ENCODE results near the gene KRT4. TPM values are rescaled to one million over a fixed set of nuclear protein-coding genes. Genes with fewer than 3 reads are reported as not detected.
"Not testable (repeated sequence)": the region's sequence is repeated elsewhere in the genome, so short reads cannot be mapped to it uniquely, and the experiment has no call there.

KRT4 gene
- polyA plus RNA-seq, 12 donors, result 0.23 to 677 (median 88.5) TPM; not detected in 6

- no peak for DNase-seq
These were observed 37.5 kb downstream of the KRT4 start for GRCh38 chr12:52776435-52776834.

DNA sequence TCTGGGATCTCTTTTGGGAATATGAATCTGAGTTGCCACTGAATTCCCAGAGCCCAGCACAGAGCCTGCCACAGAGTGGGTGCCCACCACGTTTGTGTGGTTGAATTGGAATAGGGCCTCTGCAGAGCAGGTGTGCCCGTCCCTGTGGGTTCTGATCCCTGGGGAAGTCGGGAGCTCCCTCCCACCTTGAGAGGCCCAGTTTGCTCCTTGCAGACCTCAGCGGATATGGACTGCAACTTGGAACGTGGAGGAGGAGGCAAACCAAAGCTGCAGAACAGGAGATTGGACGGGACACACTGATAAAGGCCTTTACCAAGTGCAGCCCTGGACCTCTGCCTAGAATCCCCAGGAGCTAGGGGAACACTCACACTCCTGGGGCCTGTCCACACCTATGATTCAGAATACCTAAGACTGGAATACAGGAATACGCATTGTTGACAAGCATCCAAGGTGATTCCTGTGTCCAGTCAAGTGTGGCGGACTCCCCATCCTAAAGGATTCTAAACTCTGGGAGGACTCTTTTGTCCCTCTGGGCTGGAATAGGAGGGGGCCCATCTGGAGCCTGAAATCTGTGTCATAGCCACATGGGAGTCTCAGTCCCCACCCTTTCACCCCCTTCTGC lies 39.2 kb downstream of the KRT4 start:
- no peak for DNase-seq

GRCh38 chr12:52772772-52773171 lies 41.1 kb downstream of the KRT4 start:
- no peak for DNase-seq

- DNase-seq, result no peak
These were observed 41.7 kb downstream of the KRT4 start for GRCh38 chr12:52772188-52772587.

DNA sequence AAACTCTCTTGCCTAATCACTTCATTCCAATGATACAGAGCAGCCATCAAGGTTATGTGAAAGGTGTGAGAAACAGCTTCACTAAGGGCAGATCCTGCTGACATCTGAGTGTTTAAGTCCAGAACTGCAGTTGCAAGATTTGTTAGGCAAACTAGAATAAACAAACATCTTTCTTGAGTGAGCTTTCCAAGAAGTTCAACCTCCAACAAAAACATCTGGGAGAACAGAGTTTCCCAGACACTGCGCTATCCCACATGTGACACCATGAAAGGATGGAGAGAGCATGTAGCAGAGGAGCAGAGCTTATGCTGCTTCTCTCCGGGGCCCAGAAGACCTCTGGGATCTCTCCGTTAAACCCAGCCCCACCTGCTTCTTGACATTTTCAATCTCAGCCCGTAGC lies 42.4 kb downstream of the KRT4 start:
- DNase-seq, result no peak

GRCh38 chr12:52771088-52771487 lies 42.8 kb downstream of the KRT4 start:
- DNase-seq, result no peak

GRCh38 chr12:52769946-52770345 lies 44.0 kb downstream of the KRT4 start:
- no peak for DNase-seq

- no peak for DNase-seq
These were observed 44.6 kb downstream of the KRT4 start for GRCh38 chr12:52769354-52769753.

DNA sequence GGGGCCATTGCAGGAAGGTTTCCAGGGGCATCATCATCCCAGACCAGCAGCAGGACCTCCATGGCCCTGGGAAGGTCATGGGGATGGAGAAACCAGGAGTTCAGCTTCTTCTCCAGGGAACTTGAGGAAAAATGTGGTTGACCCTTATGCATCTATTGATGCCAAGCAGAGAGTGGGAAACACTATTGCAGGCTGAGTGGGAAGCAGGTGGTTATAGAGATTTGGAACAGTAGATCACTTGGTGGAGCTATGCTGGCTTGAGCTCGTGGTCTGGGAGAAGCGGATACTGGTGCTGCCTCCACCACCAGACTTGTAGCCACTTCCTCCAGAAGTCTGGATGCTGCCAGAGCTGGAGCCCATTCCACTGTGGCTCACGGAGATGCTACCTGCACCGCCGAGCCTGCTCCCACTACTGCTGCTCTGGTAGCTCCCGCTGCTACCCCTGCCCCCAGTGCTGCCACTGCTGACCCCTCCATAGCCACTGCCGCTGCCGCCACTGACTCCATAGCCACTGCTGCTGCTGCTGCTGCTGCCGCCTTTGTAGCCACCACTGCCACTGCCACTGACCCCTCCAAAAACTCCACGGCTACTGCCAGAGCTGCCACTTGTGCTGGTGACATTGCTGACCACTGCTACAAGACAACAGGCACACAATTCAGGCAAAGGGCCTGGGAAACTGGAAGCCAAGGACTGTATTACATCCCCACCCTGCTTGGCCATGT lies 45.3 kb downstream of the KRT4 start:
- DNase-seq, result no peak

GRCh38 chr12:52767427-52767826 lies 46.5 kb downstream of the KRT4 start:
- no peak for DNase-seq

DNA sequence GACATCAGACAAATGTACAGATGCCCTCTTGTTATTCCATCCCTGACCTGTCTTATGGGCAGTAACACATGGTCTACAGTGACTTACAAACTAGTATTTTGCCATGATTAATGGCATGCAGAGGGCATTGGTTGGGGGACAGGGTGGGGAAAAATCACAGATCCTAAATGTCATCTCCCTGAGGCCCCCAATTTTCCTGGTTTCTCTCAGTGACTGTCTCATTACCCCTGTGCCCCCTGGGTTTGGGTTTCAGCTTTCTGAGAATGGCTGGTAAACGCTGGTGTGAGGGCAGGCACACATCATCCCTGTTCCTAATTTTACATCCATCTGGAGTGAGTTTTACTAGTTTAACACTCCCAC lies 46.9 kb downstream of the KRT4 start:
- no peak for DNase-seq

DNA sequence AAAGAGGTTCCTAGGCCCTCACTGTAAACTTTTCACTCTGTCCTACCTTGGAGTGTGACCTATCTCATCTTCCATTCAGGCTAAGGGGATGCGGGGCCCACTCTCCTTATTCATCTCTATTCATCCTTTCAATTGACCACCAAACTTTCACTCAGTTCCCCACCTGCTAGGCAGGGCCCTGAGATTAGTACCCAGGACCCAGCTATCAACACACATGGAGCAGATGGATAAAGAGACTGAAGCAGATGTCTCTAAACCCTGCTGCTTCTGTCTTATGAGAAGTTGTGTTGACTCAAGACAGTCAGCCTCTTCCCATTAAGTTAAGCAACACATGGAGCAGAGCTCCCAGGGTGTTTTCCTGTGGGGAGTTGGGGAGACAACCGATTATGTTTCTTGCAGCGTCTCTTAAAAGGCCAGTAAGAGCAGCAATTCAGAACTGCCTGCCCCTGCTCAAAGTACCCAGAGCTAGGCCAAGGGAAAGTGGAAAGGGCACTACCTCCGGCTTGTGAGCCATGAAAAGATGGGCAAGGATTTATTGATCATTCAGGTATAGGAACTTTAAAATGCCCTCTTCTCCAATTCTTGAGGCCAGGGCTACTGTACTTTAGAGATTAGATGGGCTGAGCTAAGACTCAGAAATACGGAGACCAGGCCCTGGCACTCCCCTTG lies 47.4 kb downstream of the KRT4 start:
- no peak for DNase-seq

GRCh38 chr12:52765702-52766101 lies 48.2 kb downstream of the KRT4 start:
- no peak for DNase-seq

DNA sequence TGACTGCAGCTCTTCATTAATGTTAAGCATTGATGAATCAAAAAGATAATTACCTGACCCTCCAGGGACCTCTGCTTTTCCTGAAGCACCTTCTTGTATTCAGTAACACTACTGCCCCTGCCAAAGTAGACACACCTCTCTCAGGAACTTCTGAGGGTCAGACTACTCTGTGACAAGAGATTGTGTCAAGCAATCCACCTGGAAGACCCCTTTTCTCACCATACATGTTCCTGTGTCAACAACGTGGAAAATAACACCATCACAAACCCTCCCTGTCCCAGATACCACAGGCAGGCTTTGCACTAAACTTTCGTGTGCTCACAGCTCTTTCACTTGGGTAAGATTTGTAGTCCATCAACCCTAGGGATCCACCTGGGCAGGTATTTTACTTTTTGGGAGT lies 49.9 kb downstream of the KRT4 start:
- no peak for DNase-seq

DNA sequence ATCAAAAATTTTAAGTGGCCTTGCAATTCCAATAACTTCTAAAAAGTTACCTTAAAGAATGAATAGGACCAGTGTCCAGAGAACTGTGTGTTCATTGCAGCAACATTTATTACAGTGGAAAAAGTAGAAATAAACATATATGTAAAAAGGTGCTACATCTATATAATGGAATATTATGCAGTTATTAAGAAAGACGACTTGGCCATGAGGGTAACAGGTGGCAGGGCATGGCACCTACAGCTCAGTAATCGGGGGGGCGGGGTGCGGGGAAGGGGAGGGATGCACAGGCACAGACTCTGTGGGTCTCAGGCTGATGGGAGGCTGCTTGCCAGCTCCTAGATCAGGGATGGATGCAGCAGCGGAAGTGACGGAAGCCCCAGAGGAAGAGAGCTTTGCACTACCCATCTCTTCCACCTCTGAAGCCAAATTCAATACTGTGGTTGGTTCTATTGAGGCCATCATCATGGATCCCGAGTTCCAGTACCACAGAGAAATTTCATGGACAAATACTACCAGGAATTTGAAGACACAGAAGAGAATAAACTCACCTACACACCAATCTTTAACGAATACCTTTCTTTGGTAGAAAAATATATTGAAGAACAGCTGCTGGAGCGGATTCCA lies 50.8 kb downstream of the KRT4 start:
- DNase-seq, result no peak

DNA sequence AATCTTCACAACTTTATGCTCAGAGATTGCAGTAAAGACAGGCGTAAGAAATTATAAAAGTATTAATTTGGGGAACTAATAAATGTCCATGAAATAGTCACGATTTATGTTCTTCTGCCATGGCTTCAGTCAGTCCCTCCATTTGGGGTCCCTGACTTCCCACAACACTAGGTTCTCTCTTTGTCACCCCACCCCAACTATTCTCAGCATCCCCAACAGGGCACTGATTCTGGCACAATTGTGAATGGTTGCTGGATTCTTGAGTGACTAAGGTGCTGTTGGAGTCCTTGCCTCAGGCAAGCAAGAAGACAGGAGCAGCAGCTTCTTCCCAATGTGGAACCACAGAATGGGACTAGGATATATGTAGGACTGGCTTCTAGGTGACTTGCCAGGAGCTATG lies 52.1 kb downstream of the KRT4 start:
- no peak for DNase-seq

- DNase-seq, result not testable (repeated sequence)
These were observed 52.7 kb downstream of the KRT4 start for GRCh38 chr12:52761218-52761617.

DNA sequence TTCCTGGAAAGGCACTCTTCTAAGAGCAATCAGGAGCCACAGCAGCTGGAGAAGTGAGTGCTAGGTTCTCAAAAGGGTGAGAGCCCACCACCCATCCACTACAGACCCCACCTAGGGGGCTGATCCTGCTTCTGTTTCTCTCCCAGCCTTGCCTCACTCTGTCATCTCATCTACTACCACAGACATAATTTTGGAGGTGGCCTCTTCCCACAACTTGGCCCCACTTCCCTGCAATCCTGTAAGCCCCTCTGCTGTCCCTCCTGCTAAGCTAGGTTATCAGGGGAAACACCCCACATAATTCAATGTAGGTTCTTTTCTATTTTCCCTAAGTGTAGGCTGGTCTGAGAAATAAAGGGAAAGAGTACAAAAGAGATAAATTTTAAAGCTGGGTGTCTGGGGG lies 53.3 kb downstream of the KRT4 start:
- no peak for DNase-seq

DNA sequence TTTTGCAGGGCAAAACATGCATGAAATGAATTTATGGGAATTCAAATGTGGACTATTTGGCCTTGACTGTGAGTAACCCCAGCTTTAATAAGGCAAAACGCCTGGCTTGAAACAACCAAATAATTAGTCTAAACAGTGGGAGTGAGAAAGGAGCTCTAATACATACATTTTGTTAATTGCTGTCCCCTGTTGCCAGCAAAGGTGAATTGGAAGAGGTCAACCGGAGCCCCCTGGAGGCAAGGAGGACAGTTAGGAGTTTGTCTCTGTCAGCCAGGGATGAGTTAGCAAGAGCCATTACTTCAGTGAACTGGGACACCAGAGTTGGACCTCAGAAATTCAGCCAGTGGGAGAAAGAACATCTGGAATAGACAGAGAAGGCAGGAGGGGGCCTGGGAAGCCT lies 54.2 kb downstream of the KRT4 start:
- DNase-seq, result no peak

GRCh38 chr12:52759218-52759617 lies 54.7 kb downstream of the KRT4 start:
- DNase-seq, result no peak

DNA sequence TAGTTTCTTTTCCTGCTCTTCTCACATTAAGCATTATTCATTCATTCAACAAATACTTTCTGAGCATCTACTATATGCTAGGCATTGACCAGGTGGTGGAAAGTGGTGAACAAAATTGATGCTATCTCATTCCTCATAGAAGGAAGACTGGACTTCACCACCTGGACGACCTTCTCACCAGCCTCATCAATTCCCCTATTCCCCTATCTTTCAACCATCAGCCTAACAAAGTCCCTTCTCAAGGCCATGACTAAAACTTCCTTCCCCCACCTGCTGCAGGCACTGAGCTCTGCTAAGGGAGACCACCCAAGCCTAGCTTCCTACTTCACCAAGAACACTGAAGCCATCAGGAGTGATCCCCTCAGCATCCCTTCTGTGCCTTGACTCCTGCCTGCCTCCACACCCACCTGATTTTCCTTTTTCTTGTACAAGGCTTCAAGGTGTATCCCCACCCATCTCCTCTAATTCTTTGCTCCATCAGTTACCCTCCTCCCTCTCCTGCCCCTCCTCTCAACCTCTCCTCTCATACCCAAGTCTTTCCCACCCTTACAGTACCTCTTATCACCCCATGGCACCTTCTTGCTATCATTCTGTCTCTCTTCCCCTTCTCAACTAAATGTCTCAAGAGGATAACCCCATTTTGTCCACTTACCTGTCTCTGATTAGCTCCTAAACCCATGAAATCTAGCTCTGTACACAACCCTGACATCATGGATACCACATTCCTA lies 56.3 kb downstream of the KRT4 start:
- no peak for DNase-seq
